B cell (primary cell): ENCODE measurements around the gene TDRD12. TPM values are rescaled to one million over a fixed set of nuclear protein-coding genes. Genes with fewer than 3 reads are reported as not detected.

Experiments
- ATAC-seq: fragments of 200-7000 bp; cut with Tn5 transposase; one replicate; pipeline ENCODE4 v1.10.0; 2021; ENCODE audit warnings: low read depth, mild to moderate bottlenecking, moderate number of reproducible peaks, moderate library complexity
- CTCF ChIA-PET: fragments of 350-600 bp; sonication (Branson Sonifier 250); formaldehyde crosslinking; loops from one replicate; lab custom pipeline; 2021; ENCODE audit warnings: antibody characterized with exemption, inconsistent platforms; lab: Charles Lee
- POLR2A ChIA-PET: fragments of 350-600 bp; sonication (Branson Sonifier 250); formaldehyde crosslinking; loops from one replicate; lab custom pipeline; 2021; ENCODE audit warnings: antibody characterized with exemption; lab: Charles Lee
- DNase-seq: peaks from one replicate; pipeline ENCODE4 v3.0.0; 2013
- H2AFZ ChIP-seq: 2 replicates; pipeline ENCODE4 v1.6.1; 2012; ENCODE audit warnings: mild to moderate bottlenecking, low read depth, low read length; ENCODE audit not compliant: insufficient read depth, poor library complexity, severe bottlenecking
- H3K27ac ChIP-seq, 2 donors: 1 replicate in 1 of 2; 2 replicates in 1 of 2; pipeline ENCODE4 v1.5.1; 2012 to 2013; ENCODE audit warnings: low read length in 2 of 2, mild to moderate bottlenecking in 2 of 2, moderate library complexity in 1 of 2
- H3K27me3 ChIP-seq, 4 experiments: fragments of 200-600 bp in 1 of 4; sonication (generic) in 1 of 4; replicated peaks in 1 of 4; 1 replicate in 2 of 4; 2 replicates in 2 of 4; pipeline versions ENCODE4 v1.6.1 to v1.7.0; 2013 to 2016; ENCODE audit warnings: low read length in 3 of 4, mild to moderate bottlenecking in 2 of 4, mixed read lengths in 1 of 4, moderate library complexity in 1 of 4; ENCODE audit not compliant: insufficient read depth in 4 of 4, control insufficient read depth in 3 of 4; ENCODE audit errors: control extremely low read depth in 1 of 4
- H3K36me3 ChIP-seq, 2 experiments: replicated peaks in 1 of 2; 1 replicate in 1 of 2; 2 replicates in 1 of 2; pipeline versions ENCODE4 v1.6.1 to v1.7.1; 2013; ENCODE audit warnings: low read length in 1 of 2; ENCODE audit not compliant: insufficient read depth in 2 of 2, control insufficient read depth in 1 of 2; ENCODE audit errors: control extremely low read depth in 1 of 2, extremely low read depth in 1 of 2
- H3K4me1 ChIP-seq, 2 donors: fragments of 200-600 bp in 1 of 2; sonication (generic) in 1 of 2; 1 replicate in 1 of 2; 2 replicates in 1 of 2; pipeline versions ENCODE4 v1.5.1 to v1.6.1; 2013 to 2017; ENCODE audit warnings: low read length in 2 of 2; ENCODE audit not compliant: control insufficient read depth in 2 of 2, insufficient read depth in 2 of 2
- H3K4me2 ChIP-seq: replicated peaks from 2 replicates; pipeline ENCODE3; 2012; ENCODE audit warnings: mild to moderate bottlenecking, low read depth, low read length; ENCODE audit not compliant: poor library complexity, severe bottlenecking
- H3K4me3 ChIP-seq, 5 experiments: fragments of 200-600 bp in 1 of 5; sonication (generic) in 1 of 5; 1 replicate in 3 of 5; 2 replicates in 2 of 5; pipeline versions ENCODE4 v1.5.1 to v1.7.0; 2011 to 2016; ENCODE audit warnings: low read length in 4 of 5, mild to moderate bottlenecking in 4 of 5, low read depth in 2 of 5, control low read depth in 1 of 5, moderate library complexity in 1 of 5; ENCODE audit not compliant: insufficient read depth in 1 of 5; ENCODE audit errors: control extremely low read depth in 1 of 5, extremely low read depth in 1 of 5
- H3K79me2 ChIP-seq: fragments of 200-600 bp; sonication (generic); one replicate; pipeline ENCODE4 v1.6.0; 2016; ENCODE audit warnings: low read length; ENCODE audit not compliant: control insufficient read depth, insufficient read depth
- H3K9ac ChIP-seq: fragments of 200-600 bp; sonication (generic); 2 replicates; pipeline ENCODE4 v1.6.1; 2017; ENCODE audit warnings: mild to moderate bottlenecking, low read length, moderate library complexity
- H3K9me3 ChIP-seq, 3 donors: one replicate each; pipeline versions ENCODE4 v1.6.1 to v1.7.1; 2013; ENCODE audit warnings: low read length in 2 of 3; ENCODE audit not compliant: control insufficient read depth in 2 of 3, insufficient read depth in 1 of 3; ENCODE audit errors: control extremely low read depth in 1 of 3
- H4K20me1 ChIP-seq: 2 replicates; pipeline ENCODE4 v1.6.0; 2012; ENCODE audit warnings: mild to moderate bottlenecking, low read length; ENCODE audit not compliant: insufficient read depth, control insufficient read depth, poor library complexity, severe bottlenecking
- H3K27ac Mint-ChIP-seq: one replicate; pipeline ENCODE4 v1.8.0; 2021; ENCODE audit warnings: mixed read lengths
- H3K27me3 Mint-ChIP-seq: one replicate; pipeline ENCODE4 v1.8.0; 2021; ENCODE audit warnings: mixed read lengths
- H3K4me1 Mint-ChIP-seq: one replicate; pipeline ENCODE4 v1.8.0; 2021; ENCODE audit warnings: mixed read lengths
- H3K4me3 Mint-ChIP-seq: one replicate; pipeline ENCODE4 v1.8.0; 2021; ENCODE audit warnings: mixed read lengths
- H3K9me3 Mint-ChIP-seq: one replicate; pipeline ENCODE4 v1.8.0; 2022; ENCODE audit warnings: mixed read lengths; ENCODE audit not compliant: insufficient read depth
- EZH2 ChIP-seq: IDR thresholded peaks from 2 replicates; pipeline ENCODE4 v1.6.1; 2012; ENCODE audit warnings: borderline replicate concordance, low read depth, mild to moderate bottlenecking, moderate library complexity, low read length; ENCODE audit not compliant: insufficient read depth, poor library complexity, severe bottlenecking
- WGBS: methylation state at CpG from one replicate; pipeline ENCODE4 v1.1.5; 2013; ENCODE audit warnings: missing lambda C conversion rate; ENCODE audit not compliant: insufficient coverage; 5-methylcytosine and 5-hydroxymethylcytosine counted together
- intact Hi-C: fragments of 100-400 bp; cut with micrococcal nuclease; formaldehyde crosslinking; loops from one replicate; pipeline ENCODE4 v1.10.0; 2022
- polyA plus RNA-seq: library from polyadenylated mRNA; depleted of rRNA; stranded (reverse); fragments of >200 nt; gene quantifications from 2 replicates; pipeline ENCODE4 v1.2.3, GENCODE V29; 2012
- total RNA-seq, 2 donors: library from RNA; stranded (reverse); fragments of 120-200 nt in 1 of 2; gene quantifications; 1 replicate in 1 of 2; 2 replicates in 1 of 2; pipeline versions ENCODE4 v1.2.3 to v1.2.4, GENCODE V29; 2013 to 2022
- TF ChIP-seq, protein P1 (sequence below): fragments of 200-600 bp; IDR thresholded peaks from one replicate; pipeline ENCODE4 v1.8.0; 2022; ENCODE audit warnings: antibody characterized with exemption, mild to moderate bottlenecking

The TDRD12 gene
- total and polyA plus RNA-seq, 2 donors (not counting 1 experiment from before 2014, with no cell fraction given) = 0.30 to 1.1 TPM

DNA sequence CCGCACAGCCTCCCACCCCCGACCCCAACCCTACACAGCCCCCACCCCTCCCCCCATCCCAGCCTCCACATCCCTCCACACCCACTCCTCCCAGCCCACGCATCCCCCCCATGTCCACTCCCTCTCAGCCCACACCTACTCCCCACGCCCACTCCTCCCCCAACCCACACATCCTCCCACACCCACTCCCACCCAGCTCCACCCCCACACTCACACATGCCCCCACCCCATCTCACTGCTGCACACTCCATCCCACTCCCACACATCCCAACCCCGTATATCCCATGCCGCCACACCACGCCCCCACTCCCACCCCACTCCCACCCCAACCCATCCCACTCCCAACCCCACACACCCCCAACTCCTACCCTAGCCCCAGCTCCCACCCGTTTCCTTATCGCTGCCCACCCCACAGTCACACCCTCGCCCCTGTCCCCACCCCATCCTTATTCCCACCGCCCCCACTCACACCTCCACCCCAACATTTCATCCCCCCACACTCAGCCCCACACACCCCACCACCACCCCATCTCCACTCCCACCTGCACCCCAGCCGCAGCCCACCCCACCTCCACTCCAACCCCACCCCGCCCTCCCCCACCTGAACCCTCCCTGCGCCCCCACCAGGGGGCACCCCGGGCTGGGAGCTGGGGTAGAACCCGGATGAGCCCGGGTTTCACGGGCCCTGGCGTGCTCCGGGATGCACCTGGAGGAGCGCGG lies 809 bp downstream of the TDRD12 start:
- TF ChIP-seq EZH2 = no peak
- TF ChIP-seq, protein P1, sequence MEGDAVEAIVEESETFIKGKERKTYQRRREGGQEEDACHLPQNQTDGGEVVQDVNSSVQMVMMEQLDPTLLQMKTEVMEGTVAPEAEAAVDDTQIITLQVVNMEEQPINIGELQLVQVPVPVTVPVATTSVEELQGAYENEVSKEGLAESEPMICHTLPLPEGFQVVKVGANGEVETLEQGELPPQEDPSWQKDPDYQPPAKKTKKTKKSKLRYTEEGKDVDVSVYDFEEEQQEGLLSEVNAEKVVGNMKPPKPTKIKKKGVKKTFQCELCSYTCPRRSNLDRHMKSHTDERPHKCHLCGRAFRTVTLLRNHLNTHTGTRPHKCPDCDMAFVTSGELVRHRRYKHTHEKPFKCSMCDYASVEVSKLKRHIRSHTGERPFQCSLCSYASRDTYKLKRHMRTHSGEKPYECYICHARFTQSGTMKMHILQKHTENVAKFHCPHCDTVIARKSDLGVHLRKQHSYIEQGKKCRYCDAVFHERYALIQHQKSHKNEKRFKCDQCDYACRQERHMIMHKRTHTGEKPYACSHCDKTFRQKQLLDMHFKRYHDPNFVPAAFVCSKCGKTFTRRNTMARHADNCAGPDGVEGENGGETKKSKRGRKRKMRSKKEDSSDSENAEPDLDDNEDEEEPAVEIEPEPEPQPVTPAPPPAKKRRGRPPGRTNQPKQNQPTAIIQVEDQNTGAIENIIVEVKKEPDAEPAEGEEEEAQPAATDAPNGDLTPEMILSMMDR = no peak
- POLR2A ChIA-PET = no interaction called here
- DNase-seq (no peak), ATAC-seq (no peak)
- no peak overlapping the region for H3K4me2 ChIP-seq
- peaks cover 0 to 8% (median 0%) of the 10 kb centered on the region in 3 donors for H3K9me3 ChIP-seq
- H3K27me3 Mint-ChIP-seq = no peaks in the 10 kb centered on the region
- no peak overlapping the region for H3K27ac Mint-ChIP-seq
- CTCF ChIA-PET = no interaction called here
- intact Hi-C loops = no loop called here
- no peak overlapping the region for H3K4me3 ChIP-seq
- no peaks in the 10 kb centered on the region for H4K20me1 ChIP-seq
- no peaks in the 10 kb centered on the region for H3K27me3 ChIP-seq
- no peak overlapping the region for H3K4me3 Mint-ChIP-seq
- no peak overlapping the region for H3K27ac ChIP-seq
- no peaks in the 10 kb centered on the region for H3K4me1 ChIP-seq
- peaks cover 0 to under 1% of the 10 kb centered on the region in 2 experiments for H3K36me3 ChIP-seq
- H3K79me2 ChIP-seq = no peaks in the 10 kb centered on the region
- no peak overlapping the region for H3K9ac ChIP-seq
- H2AFZ ChIP-seq = no peak overlapping the region
- H3K9me3 Mint-ChIP-seq = no peaks in the 10 kb centered on the region
- WGBS = 96% methylated on average over 13 of the region's 22 CpGs
- no peaks in the 10 kb centered on the region for H3K4me1 Mint-ChIP-seq

GRCh38 chr19:32720936-32721250 lies 1.3 kb downstream of the TDRD12 start:
- no peak overlapping the region for H3K4me2 ChIP-seq
- POLR2A ChIA-PET = no interaction called here
- H4K20me1 ChIP-seq = no peaks in the 10 kb centered on the region
- H3K27me3 Mint-ChIP-seq = no peaks in the 10 kb centered on the region
- no peaks in the 10 kb centered on the region for H3K36me3 ChIP-seq
- intact Hi-C loops = no loop called here
- H3K27me3 ChIP-seq = no peaks in the 10 kb centered on the region
- WGBS = 98% methylated on average over 21 of the region's 22 CpGs
- H3K27ac ChIP-seq = no peak overlapping the region
- H3K4me3 Mint-ChIP-seq = no peak overlapping the region
- no peak overlapping the region for H3K27ac Mint-ChIP-seq
- H3K79me2 ChIP-seq = no peaks in the 10 kb centered on the region
- no peaks in the 10 kb centered on the region for H3K9me3 Mint-ChIP-seq
- CTCF ChIA-PET = no interaction called here
- no peak for TF ChIP-seq EZH2
- TF ChIP-seq, protein P1 = no peak
- no peak for ATAC-seq
- no peak for DNase-seq
- H3K4me3 ChIP-seq = no peak overlapping the region
- peaks cover 0 to 8% (median 0%) of the 10 kb centered on the region in 3 donors for H3K9me3 ChIP-seq
- no peaks in the 10 kb centered on the region for H3K4me1 Mint-ChIP-seq
- H2AFZ ChIP-seq = no peak overlapping the region
- H3K9ac ChIP-seq = no peak overlapping the region
- no peaks in the 10 kb centered on the region for H3K4me1 ChIP-seq
